HepG2 (cell line): ENCODE measurements around the gene CCDC17.

Experiments used
- CHCHD3 ChIP-seq: sonication (generic); formaldehyde crosslinking; IDR thresholded peaks from 2 replicates; pipeline ENCODE4 v1.8.0; 2022; ENCODE audit warnings: mild to moderate bottlenecking, missing genetic modification reagents, moderate library complexity
- NR3C1 ChIP-seq: sonication (generic); formaldehyde crosslinking; IDR thresholded peaks from 2 replicates; pipeline ENCODE4 v1.4.0; 2020; ENCODE audit warnings: missing genetic modification reagents
- RFX5 ChIP-seq: IDR thresholded peaks from 2 replicates; pipeline ENCODE4 v1.6.1; 2011; ENCODE audit warnings: low read depth, low read length, improper control_type of control experiment
- SNRNP70 ChIP-seq: fragments of 200-400 bp; formaldehyde crosslinking; IDR thresholded peaks from 2 replicates; pipeline ENCODE4 v1.6.1; 2017; ENCODE audit warnings: mild to moderate bottlenecking, low read depth, low read length, moderate library complexity

DNA sequence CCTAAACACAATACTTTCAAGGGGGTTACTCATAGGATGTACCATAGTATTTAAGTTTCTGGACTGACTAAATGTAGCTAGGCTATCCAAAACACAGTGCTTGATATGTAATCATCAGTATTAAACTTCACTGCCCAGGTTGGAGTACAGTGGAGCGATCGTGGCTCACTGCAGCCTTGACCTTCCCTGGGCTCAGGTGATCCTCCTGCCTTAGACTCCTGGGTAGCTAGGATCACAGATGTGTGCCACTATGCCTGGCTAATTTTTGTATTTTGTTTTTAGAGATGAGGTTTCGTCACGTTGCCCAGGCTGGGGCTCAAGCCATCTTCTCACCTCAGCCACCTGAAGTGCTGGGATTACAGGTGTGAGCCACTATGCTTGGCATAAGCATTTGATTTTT, 29.4 kb downstream of the CCDC17 start:
- TF ChIP-seq CHCHD3 (CRISPR knock-in tag) (no peak), SNRNP70 (no peak), RFX5 (no peak), NR3C1 (CRISPR knock-in tag) (no peak)
